Dendritic cell treated with granulocyte-macrophage colony-stimulating factor and Interleukin-4, amounts not matched to agents 40 ng/mL and 50 ng/mL, for 4 days (primary cell): ENCODE results near the gene SKA1.
"Not testable (repeated sequence)": the region's sequence is repeated elsewhere in the genome, so short reads cannot be mapped to it uniquely, and the experiment has no call there.

Source experiments
- H3K27ac Mint-ChIP-seq: one replicate; pipeline ENCODE4 v1.8.0; 2022; ENCODE audit warnings: mild to moderate bottlenecking, mixed read lengths
- H3K27me3 Mint-ChIP-seq: one replicate; pipeline ENCODE4 v1.8.0; 2022; ENCODE audit warnings: mild to moderate bottlenecking, mixed read lengths
- H3K36me3 Mint-ChIP-seq: one replicate; pipeline ENCODE4 v1.8.0; 2022; ENCODE audit warnings: low read depth, mixed read lengths
- H3K4me1 Mint-ChIP-seq: one replicate; pipeline ENCODE4 v1.8.0; 2022; ENCODE audit warnings: low read depth, mixed read lengths
- H3K4me3 Mint-ChIP-seq: one replicate; pipeline ENCODE4 v1.8.0; 2022; ENCODE audit warnings: mild to moderate bottlenecking, moderate library complexity, mixed read lengths
- H3K9me3 Mint-ChIP-seq: one replicate; pipeline ENCODE4 v1.8.0; 2022; ENCODE audit warnings: mixed read lengths
- intact Hi-C: fragments of 100-400 bp; cut with micrococcal nuclease; formaldehyde crosslinking; loops from one replicate; pipeline ENCODE4 v1.15.0; 2022

SKA1 gene

DNA sequence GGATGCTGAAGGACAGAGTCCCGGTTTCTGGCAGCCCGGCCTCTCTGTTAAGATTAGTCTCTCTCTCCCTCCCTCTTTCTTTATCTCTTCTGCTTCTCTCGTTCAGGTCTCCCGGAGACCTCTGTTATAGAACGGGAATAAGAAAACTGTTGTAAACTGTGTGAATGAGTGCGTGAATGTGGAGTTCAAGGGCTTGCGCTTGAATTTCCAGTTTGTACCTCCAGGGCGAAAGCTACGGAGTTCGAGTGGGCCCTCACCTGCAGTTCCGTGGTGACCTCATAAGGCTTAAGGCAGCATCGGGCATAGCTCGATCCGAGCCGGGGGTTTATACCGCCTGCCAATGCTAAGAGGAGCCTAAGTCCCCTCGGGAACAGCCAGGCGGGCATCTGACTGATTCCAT lies 26.4 kb downstream of the SKA1 start:
- H3K36me3 Mint-ChIP-seq, result no peaks in the 10 kb centered on the region
- intact Hi-C loops, result no loop called here
- H3K27me3 Mint-ChIP-seq, result peaks cover 76% of the 10 kb centered on the region
- no peaks in the 10 kb centered on the region for H3K9me3 Mint-ChIP-seq
- no peak overlapping the region for H3K27ac Mint-ChIP-seq
- H3K4me3 Mint-ChIP-seq, result no peak overlapping the region
- no peaks in the 10 kb centered on the region for H3K4me1 Mint-ChIP-seq

DNA sequence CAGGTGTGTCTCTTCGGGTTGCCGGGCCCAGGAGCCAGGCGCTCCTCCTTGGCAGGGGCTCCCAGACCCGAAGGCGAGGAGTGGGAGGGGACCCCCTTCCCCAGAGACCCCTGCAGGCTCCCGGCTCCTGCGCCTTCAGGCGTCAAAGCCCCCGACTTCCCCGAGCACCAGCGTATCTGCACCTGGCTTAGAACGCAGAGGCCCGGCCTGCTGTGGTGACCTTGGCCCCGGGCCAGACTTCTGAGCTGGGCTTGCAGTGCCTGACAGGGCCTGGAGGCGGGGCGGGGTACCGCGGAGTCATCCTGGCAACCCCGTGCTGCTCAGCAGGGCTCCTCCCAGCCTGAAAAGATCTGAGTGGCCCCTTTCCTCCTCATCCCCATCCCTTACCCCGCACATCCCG lies 27.0 kb downstream of the SKA1 start:
- H3K27me3 Mint-ChIP-seq, result peaks cover 77% of the 10 kb centered on the region

DNA sequence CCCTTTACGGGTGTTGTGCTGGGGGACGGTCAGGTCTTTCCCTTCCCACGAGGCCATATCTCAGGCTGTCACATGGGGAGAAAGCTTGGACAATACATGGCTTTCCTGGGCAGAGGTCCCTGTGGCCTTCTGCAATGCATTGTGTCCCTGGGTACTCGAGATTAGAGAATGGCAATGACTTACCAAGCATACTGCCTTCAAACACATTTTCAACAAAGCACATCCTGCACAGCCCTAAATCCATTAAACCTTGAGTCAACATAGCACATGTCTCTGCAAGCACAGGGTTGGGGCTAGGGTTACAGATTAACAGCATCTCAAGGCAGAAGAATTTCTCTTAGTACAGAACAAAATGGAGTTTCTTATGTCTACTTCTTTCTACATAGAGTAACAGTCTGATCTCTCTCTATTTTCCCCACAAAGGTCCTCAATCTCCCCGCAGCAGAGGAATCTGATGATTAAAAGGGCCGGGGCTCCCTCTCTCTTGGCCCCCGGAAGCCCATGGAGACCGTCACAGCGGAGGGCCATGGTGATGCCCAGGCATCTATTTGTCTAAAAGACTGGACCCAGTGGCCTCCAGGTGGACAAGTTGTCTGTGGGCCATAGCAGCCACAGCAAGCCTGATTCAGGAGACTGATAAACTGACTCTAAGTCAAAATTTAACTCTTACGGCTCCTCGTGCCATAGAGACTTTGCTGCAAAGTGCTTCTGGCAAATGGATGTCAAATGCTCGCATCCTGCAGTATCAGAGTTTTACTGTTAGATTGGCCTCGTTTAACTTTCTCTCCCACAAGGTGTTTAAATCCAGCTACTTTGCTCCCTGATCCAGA lies 30.1 kb downstream of the SKA1 start:
- H3K27me3 Mint-ChIP-seq, result peaks cover 72% of the 10 kb centered on the region

More for the DNA sequence above, 27.0 kb downstream of the SKA1 start:
- H3K4me3 Mint-ChIP-seq, result no peak overlapping the region
- no peaks in the 10 kb centered on the region for H3K36me3 Mint-ChIP-seq
- H3K4me1 Mint-ChIP-seq, result no peaks in the 10 kb centered on the region
- intact Hi-C loops, result no loop called here
- H3K27ac Mint-ChIP-seq, result no peak overlapping the region
- H3K9me3 Mint-ChIP-seq, result no peaks in the 10 kb centered on the region

DNA sequence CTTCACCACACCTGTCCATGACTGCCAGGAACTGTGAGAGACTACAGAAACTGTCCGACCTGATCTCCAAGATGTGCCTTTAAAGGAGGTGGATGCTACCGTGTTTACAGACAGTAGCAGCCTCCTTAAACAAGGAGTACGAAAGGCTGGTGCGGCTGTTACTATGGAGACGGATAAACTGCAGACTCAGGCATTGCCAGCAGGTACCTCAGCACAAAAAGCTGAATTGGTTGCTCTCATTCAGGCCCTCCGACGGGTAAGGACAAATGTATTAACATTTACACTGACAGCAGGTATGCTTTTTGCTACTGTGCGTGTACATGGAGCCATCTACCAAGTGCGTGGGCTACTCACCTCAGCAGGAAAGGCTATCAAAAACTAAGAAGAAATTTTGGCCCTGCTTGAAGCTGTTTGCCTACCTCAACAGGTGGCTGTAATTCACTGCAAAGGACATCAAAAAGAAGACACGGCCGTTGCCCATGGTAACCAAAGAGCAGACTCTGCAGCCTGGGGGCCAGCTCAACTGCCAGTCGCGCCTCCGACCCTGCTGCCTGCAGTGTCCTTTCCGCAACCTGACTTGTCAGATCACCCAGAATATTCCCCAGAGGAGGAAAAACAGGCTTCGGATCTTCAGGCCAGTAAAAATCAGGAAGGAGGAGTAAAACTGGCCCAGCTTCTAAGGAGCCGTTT lies 30.9 kb downstream of the SKA1 start:
- Mint-ChIP-seq H3K4me1 (no peaks in the 10 kb centered on the region), H3K27me3 (peaks cover 67% of the 10 kb centered on the region), H3K4me3 (no peak overlapping the region), H3K27ac (no peak overlapping the region), H3K36me3 (no peaks in the 10 kb centered on the region), H3K9me3 (no peaks in the 10 kb centered on the region)
- intact Hi-C loops, result no loop called here

More for the DNA sequence above, 30.1 kb downstream of the SKA1 start:
- H3K4me1 Mint-ChIP-seq, H3K4me3 Mint-ChIP-seq, H3K36me3 Mint-ChIP-seq, H3K9me3 Mint-ChIP-seq, intact Hi-C loops, H3K27ac Mint-ChIP-seq: not testable (repeated sequence)

DNA sequence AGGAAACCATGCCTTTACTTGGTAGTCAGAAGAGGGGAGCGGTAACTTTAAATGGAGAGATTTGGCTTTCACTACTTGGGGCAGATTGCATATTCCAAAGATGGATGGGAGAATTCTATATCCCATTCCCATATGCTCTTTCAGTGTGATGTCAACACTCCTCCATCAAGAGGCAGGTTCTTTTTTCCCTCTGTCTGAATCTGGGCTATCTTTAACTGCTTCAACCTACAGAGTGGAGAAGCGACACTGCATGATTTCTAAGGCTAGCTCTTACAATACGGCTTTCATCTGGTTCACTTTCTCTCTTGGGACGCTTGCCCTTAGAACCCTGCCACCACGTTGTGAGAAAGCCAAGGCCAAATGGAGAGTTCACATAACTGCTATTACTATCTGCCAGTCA lies 34.4 kb downstream of the SKA1 start:
- H3K4me3 Mint-ChIP-seq, result no peak overlapping the region
- no peak overlapping the region for H3K27ac Mint-ChIP-seq
- no peaks in the 10 kb centered on the region for H3K4me1 Mint-ChIP-seq
- intact Hi-C loops, result no loop called here
- no peaks in the 10 kb centered on the region for H3K9me3 Mint-ChIP-seq
- H3K36me3 Mint-ChIP-seq, result no peaks in the 10 kb centered on the region
- H3K27me3 Mint-ChIP-seq, result peaks cover 35% of the 10 kb centered on the region

DNA sequence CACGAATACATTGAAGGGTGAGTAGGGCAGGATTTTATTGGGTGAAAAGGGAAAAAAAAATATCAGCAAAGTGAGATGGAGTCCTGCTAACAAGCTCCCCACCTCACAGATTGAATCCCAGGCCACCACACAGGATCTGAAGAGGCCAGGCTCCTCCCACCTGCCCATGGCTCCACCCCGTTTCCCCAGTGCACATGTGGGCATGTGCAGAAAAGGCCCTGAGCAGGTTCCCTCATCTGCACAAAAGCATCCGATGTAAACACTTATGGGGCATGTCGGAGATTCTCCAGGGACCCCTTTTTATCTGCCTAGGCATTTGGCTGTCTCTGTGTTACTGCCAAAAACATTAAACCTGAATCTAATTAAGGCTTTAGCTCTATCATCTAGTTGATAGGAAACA lies 35.2 kb downstream of the SKA1 start:
- H3K9me3 Mint-ChIP-seq, result no peaks in the 10 kb centered on the region
- H3K4me3 Mint-ChIP-seq, result no peak overlapping the region
- H3K27me3 Mint-ChIP-seq, result peaks cover 30% of the 10 kb centered on the region
- H3K4me1 Mint-ChIP-seq, result no peaks in the 10 kb centered on the region
- no peaks in the 10 kb centered on the region for H3K36me3 Mint-ChIP-seq
- no peak overlapping the region for H3K27ac Mint-ChIP-seq
- intact Hi-C loops, result no loop called here

DNA sequence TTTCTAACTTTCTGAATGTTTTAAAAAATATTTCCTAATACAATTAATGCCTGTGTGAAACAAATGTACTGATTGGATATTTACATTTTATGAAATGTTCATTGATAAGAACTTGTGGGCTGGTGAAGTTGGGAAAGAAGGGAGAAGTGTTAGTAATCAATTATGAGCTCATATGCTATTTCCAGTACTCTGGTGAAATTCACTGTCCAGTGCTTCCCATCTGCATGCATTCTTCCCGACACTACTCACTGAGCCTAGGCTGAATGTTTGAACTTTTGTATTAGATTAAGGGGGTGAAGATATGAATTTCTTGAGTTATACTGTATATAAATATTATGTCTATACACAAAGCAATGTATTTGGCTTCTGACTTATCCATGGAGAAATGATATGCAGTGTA lies 36.0 kb downstream of the SKA1 start:
- H3K4me3 Mint-ChIP-seq, result no peak overlapping the region
- H3K9me3 Mint-ChIP-seq, result no peaks in the 10 kb centered on the region
- H3K36me3 Mint-ChIP-seq, result no peaks in the 10 kb centered on the region
- intact Hi-C loops, result no loop called here
- H3K27me3 Mint-ChIP-seq, result peaks cover 23% of the 10 kb centered on the region
- H3K27ac Mint-ChIP-seq, result no peak overlapping the region
- H3K4me1 Mint-ChIP-seq, result no peaks in the 10 kb centered on the region

DNA sequence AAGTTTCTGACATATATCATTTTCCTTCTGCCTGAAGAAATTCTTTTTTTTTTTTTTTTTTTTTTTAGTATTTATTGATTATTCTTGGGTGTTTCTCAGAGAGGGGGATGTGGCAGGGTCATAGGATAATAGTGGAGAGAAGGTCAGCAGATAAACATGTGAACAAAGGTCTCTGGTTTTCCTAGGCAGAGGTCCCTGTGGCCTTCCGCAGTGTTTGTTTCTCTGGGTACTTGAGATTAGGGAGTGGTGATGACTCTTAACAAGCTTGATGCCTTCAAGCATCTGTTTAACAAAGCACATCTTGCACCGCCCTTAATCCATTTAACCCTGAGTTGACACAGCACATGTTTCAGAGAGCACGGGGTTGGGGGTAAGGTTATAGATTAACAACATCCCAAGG lies 42.0 kb downstream of the SKA1 start:
- H3K4me3 Mint-ChIP-seq, H3K36me3 Mint-ChIP-seq, H3K27ac Mint-ChIP-seq, intact Hi-C loops, H3K4me1 Mint-ChIP-seq, H3K27me3 Mint-ChIP-seq: not testable (repeated sequence)
- H3K9me3 Mint-ChIP-seq, result peaks cover 26% of the 10 kb centered on the region

DNA sequence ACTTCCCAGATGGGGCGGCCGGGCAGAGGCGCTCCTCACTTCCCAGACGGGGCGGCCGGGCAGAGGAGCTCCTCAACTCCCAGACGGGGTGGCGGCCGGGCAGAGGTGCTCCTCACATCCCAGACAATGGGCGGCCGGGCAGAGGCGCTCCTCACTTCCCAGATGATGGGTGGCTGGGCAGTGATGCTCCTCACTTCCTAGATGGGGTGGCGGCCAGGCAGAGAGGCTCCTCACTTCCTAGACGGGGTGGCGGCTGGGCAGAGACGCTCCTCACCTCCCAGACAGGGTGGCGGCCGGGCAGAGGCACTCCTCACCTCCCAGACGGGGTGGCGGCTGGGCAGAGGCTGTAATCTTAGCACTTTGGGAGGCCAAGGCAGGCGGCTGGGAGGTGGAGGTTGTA lies 42.9 kb downstream of the SKA1 start:
- H3K4me3 Mint-ChIP-seq, H3K27me3 Mint-ChIP-seq, intact Hi-C loops, H3K4me1 Mint-ChIP-seq, H3K36me3 Mint-ChIP-seq, H3K27ac Mint-ChIP-seq: not testable (repeated sequence)
- H3K9me3 Mint-ChIP-seq, result peaks cover 26% of the 10 kb centered on the region

DNA sequence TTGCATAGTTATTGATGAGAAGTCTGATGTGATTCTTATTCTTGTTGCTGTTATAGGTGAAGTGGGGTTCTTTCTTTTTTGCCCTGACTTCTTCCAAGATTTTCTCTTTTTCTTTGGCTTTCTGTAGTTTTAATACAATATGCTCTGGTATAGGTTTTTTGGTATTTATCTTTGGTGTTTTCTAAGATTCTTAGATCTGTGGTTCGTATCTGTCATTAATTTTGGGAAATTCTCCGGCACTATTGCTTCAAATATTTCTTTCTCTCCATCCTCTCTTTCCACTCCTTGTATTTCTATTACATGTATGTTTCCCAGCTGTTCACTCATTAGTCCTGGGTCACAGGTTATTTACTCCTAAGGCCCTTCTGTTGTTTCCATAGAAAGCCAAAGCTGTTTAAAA lies 43.8 kb downstream of the SKA1 start:
- Mint-ChIP-seq H3K27me3 (no peaks in the 10 kb centered on the region), H3K4me1 (no peaks in the 10 kb centered on the region), H3K9me3 (peaks cover 26% of the 10 kb centered on the region), H3K27ac (no peak overlapping the region), H3K4me3 (no peak overlapping the region), H3K36me3 (no peaks in the 10 kb centered on the region)
- intact Hi-C loops, result no loop called here

DNA sequence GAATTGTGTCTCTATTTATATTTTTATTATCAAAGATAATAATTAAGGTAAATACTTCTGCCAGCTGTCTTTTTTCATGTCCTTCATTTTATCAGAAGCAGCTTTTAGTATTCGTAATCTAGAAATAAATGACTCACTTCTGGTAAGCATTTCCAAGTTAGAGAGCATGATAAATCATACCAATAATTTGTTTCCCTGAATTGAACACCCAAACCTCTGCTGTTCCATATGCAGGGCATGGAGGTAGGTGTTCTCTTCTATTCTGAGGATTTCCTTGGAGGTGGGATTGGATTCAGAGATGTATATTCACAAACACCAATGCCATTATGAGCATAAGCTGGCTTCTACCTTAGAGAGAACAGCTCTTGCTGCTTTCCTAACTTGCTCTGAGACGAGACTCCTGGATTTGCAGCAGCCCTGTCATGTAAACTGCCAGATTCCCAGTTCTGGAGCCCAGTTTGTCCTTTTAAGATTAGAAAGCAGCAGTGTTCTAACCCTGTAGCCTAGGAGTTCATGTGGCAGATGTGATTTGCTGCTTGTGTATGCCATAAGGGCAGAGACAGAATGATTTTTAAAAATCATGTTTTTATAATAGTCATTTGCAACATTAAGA lies 47.5 kb downstream of the SKA1 start:
- intact Hi-C loops, result no loop called here
- Mint-ChIP-seq H3K27me3 (no peaks in the 10 kb centered on the region), H3K27ac (no peak overlapping the region)

DNA sequence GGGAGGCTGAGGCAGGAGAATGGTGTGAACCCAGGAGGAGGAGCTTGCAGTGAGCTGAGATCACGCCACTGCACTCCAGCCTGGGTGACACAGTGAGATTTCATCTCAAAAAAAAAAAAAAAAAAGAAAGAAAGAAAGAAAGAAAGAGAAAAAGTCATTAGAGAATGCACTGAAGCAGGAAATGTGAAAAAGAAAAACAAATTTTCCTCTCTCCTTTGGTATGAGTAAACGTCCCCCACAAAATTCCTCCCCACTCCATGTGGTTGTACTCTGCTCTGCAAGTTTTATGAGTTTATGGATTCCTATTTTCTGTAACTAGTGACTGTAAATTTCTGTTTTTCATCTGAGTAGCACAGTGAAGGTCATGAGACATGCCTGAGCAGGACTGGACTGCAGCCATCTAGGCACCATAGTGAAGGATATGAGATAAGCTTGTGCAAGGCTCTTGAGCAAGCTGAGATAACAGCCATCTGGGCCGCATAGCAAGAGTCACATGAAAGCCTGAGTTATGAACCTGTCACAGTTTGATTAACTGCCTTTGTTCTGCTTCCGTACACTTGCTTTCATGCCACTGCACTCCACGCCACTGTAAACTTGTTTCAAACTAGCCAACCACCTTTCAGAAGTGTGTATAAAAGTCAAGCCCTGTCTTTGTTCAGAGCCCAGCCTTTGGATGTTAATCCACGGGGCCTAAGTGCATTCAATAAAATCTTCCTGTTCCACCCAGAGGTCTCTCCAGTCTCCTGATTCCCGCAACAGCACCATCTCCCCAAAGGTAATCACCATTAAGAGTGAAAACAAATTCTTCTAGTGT lies 50.2 kb downstream of the SKA1 start:
- peaks cover 13% of the 10 kb centered on the region for H3K9me3 Mint-ChIP-seq
- no peaks in the 10 kb centered on the region for H3K27me3 Mint-ChIP-seq
- no peaks in the 10 kb centered on the region for H3K4me1 Mint-ChIP-seq
- intact Hi-C loops, result loop anchor here (5.0 kb wide), 2 partner anchors 208 to 913 kb away; no protein-coding TSS in a partner anchor
- no peak overlapping the region for H3K4me3 Mint-ChIP-seq
- no peaks in the 10 kb centered on the region for H3K36me3 Mint-ChIP-seq
- H3K27ac Mint-ChIP-seq, result no peak overlapping the region

More for the DNA sequence above, 47.5 kb downstream of the SKA1 start:
- Mint-ChIP-seq H3K4me3 (no peak overlapping the region), H3K36me3 (no peaks in the 10 kb centered on the region), H3K9me3 (peaks cover 33% of the 10 kb centered on the region), H3K4me1 (no peaks in the 10 kb centered on the region)

DNA sequence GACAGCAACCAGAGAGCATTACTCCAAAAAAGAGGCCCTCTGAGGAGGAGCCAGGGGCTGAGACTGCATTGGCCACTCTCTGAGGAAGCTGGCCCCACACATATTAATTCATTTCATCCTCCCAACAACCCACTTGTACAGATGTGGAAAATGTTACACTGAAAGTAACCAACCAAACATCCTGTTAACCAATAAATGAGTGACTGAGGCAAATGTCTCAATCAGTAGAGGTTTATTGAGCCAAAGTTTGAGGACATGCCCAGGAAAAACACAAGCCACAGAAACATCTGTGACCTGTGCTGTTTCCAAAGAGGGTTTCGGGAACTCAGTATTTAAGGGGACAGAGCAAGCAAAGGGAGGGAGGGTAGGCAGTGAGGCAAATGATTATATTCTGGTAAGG lies 53.0 kb downstream of the SKA1 start:
- H3K27me3 Mint-ChIP-seq, result no peaks in the 10 kb centered on the region
- peaks cover 13% of the 10 kb centered on the region for H3K9me3 Mint-ChIP-seq
- no peak overlapping the region for H3K4me3 Mint-ChIP-seq
- H3K27ac Mint-ChIP-seq, result no peak overlapping the region
- no peaks in the 10 kb centered on the region for H3K36me3 Mint-ChIP-seq
- no peaks in the 10 kb centered on the region for H3K4me1 Mint-ChIP-seq
- intact Hi-C loops, result loop anchor here (5.0 kb wide), 2 partner anchors 211 to 916 kb away; no protein-coding TSS in a partner anchor
